ENCODE results near the gene NUBP2. TPM values are rescaled to one million over a fixed set of nuclear protein-coding genes. Genes with fewer than 3 reads are reported as not detected.

The NUBP2 gene
- total RNA-seq, 1 experiment from 2014 or later, result 89.2 TPM

- Mint-ChIP-seq H3K4me3 (peak overlapping the region; percentile 81), H3K9me3 (no peaks in the 10 kb centered on the region), H3K27ac (peak overlapping the region; percentile 60), H3K36me3 (no peaks in the 10 kb centered on the region), H3K4me1 (peaks cover 7% of the 10 kb centered on the region), H3K27me3 (ENCODE audit: low read depth) (no peaks in the 10 kb centered on the region)
- TF ChIP-seq JUN (CRISPR knock-in tag; IDR thresholded peaks at IDR 0.05), result 0 out of 2 replicates have a peak, but pooled peaks have one; percentile 32
- no peak for TF ChIP-seq OVOL2 (CRISPR knock-in tag; IDR thresholded peaks at IDR 0.05; ENCODE audit: borderline replicate concordance)
- DNase-seq (ENCODE audit: low spot score) (peak; percentile 42), ATAC-seq (no peak)
- ChIA-PET POLR2A (interaction anchor here (0.9 to 2.6 kb wide), 8 partner anchors 8 to 183 kb away, joined by 3 to 18 read pairs (median 6); partner anchors contain the start of genes EME2, IGFALS, MAPK8IP3 and MRPS34), CTCF (interaction anchor here (0.6 to 2.1 kb wide), 25 partner anchors 8 to 1041 kb away, joined by 3 to 37 read pairs (median 4); partner anchors contain the start of genes CIAO3, EME2, FAHD1 and HAGH)
Observed at GRCh38 chr16:1781758-1782407, 877 bp upstream of the NUBP2 start.

GRCh38 chr16:1784977-1785845 lies 2.5 kb downstream of the NUBP2 start:
- Mint-ChIP-seq H3K4me3 (peak overlapping the region; percentile 33), H3K27me3 (ENCODE audit: low read depth) (no peaks in the 10 kb centered on the region), H3K9me3 (no peaks in the 10 kb centered on the region), H3K36me3 (peaks cover 5% of the 10 kb centered on the region), H3K27ac (no peak overlapping the region), H3K4me1 (peaks cover 7% of the 10 kb centered on the region)
- TF ChIP-seq ZNF317 (CRISPR knock-in tag; IDR thresholded peaks at IDR 0.05; ENCODE audit: borderline replicate concordance, low read depth) (no peak), ZNF281 (CRISPR knock-in tag; IDR thresholded peaks at IDR 0.05) (no peak), ZNF396 (CRISPR knock-in tag; IDR thresholded peaks at IDR 0.05; ENCODE audit: borderline replicate concordance) (no peak), ZNF138 (CRISPR knock-in tag; conservative IDR thresholded peaks at IDR 0.05) (no peak), NR1H2 (CRISPR knock-in tag; IDR thresholded peaks at IDR 0.05) (no peak), FOXP1 (CRISPR knock-in tag; IDR thresholded peaks at IDR 0.05; ENCODE audit: borderline replicate concordance) (no peak), ZNF416 (CRISPR knock-in tag; IDR thresholded peaks at IDR 0.05) (no peak), ATF2 (CRISPR knock-in tag; IDR thresholded peaks at IDR 0.05; ENCODE audit: borderline replicate concordance, low read depth) (no peak), ZNF232 (CRISPR knock-in tag; IDR thresholded peaks at IDR 0.05) (no peak), GABPB1 (CRISPR knock-in tag; IDR thresholded peaks at IDR 0.05) (no peak), ATF3 (CRISPR knock-in tag; conservative IDR thresholded peaks at IDR 0.05) (no peak), TEAD1 (CRISPR knock-in tag; IDR thresholded peaks at IDR 0.05) (no peak), CREM (CRISPR knock-in tag; IDR thresholded peaks at IDR 0.05) (no peak), ZNF219 (CRISPR knock-in tag; IDR thresholded peaks at IDR 0.05; ENCODE audit: borderline replicate concordance) (no peak), E2F1 (CRISPR knock-in tag; IDR thresholded peaks at IDR 0.05) (no peak), JUN (CRISPR knock-in tag; IDR thresholded peaks at IDR 0.05) (no peak), MLX (CRISPR knock-in tag; IDR thresholded peaks at IDR 0.05) (no peak)
- ChIA-PET POLR2A (interaction anchor here (0.6 kb wide), 1 partner anchor 812 kb away, joined by 3 read pairs; no protein-coding TSS in a partner anchor), CTCF (no interaction called here)
- DNase-seq (ENCODE audit: low spot score) (no peak), ATAC-seq (no peak)
